NCI-H748 treated with DMSO at 0.1 percent for 48 hours (cell line): ENCODE data around the gene ERC2.

Experiments used
- DNase-seq: peaks from one replicate; lab custom pipeline; 2025; lab: John Stamatoyannopoulos, UW

ERC2 gene

GRCh38 chr3:55678546-55679216, 789.6 kb downstream of the ERC2 start:
- no peak for DNase-seq

GRCh38 chr3:55676643-55677042, 791.6 kb downstream of the ERC2 start:
- DNase-seq = no peak

GRCh38 chr3:55675478-55675877, 792.8 kb downstream of the ERC2 start:
- no peak for DNase-seq

- no peak for DNase-seq
Measured at GRCh38 chr3:55673764-55674163, 794.5 kb downstream of the ERC2 start.

- DNase-seq = no peak
Measured at GRCh38 chr3:55669133-55669532, 799.1 kb downstream of the ERC2 start.

- no peak for DNase-seq
Measured at GRCh38 chr3:55668359-55668758, 799.9 kb downstream of the ERC2 start.

- no peak for DNase-seq
Measured at GRCh38 chr3:55664387-55664786, 803.9 kb downstream of the ERC2 start.

- no peak for DNase-seq
Measured at GRCh38 chr3:55662683-55663082, 805.6 kb downstream of the ERC2 start.

GRCh38 chr3:55661571-55661970, 806.7 kb downstream of the ERC2 start:
- no peak for DNase-seq

GRCh38 chr3:55661141-55661540, 807.1 kb downstream of the ERC2 start:
- no peak for DNase-seq

- DNase-seq = no peak
Measured at GRCh38 chr3:55660642-55661041, 807.6 kb downstream of the ERC2 start.

GRCh38 chr3:55659701-55660100, 808.6 kb downstream of the ERC2 start:
- no peak for DNase-seq

GRCh38 chr3:55658690-55659562, 809.3 kb downstream of the ERC2 start:
- no peak for DNase-seq

- DNase-seq = no peak
Measured at GRCh38 chr3:55658270-55658669, 810.0 kb downstream of the ERC2 start.

- DNase-seq = no peak
Measured at GRCh38 chr3:55655544-55655943, 812.7 kb downstream of the ERC2 start.

- no peak for DNase-seq
Measured at GRCh38 chr3:55654123-55654760, 814.0 kb downstream of the ERC2 start.

GRCh38 chr3:55651011-55651410, 817.3 kb downstream of the ERC2 start:
- DNase-seq = no peak

GRCh38 chr3:55650011-55650410, 818.3 kb downstream of the ERC2 start:
- no peak for DNase-seq

- no peak for DNase-seq
Measured at GRCh38 chr3:55649554-55649953, 818.7 kb downstream of the ERC2 start.

- DNase-seq = no peak
Measured at GRCh38 chr3:55648591-55649318, 819.5 kb downstream of the ERC2 start.

- DNase-seq = no peak
Measured at GRCh38 chr3:55647670-55648069, 820.6 kb downstream of the ERC2 start.

- DNase-seq = no peak
Measured at GRCh38 chr3:55647063-55647462, 821.2 kb downstream of the ERC2 start.
